ENCODE results near the gene PLPPR1. TPM values are rescaled to one million over a fixed set of nuclear protein-coding genes. Genes with fewer than 3 reads are reported as not detected.

Gene PLPPR1
- total and polyA plus RNA-seq, 5 donors: not detected

GRCh38 chr9:101083448-101084202 is 55.1 kb downstream of the PLPPR1 start:
- no peak overlapping the region for H3K4me3 ChIP-seq (ENCODE audit: low read length)
- no peaks in the 10 kb centered on the region for H3K27me3 ChIP-seq (ENCODE audit: control insufficient read depth, insufficient read depth)
- no peak overlapping the region for H3K27ac ChIP-seq (ENCODE audit: low read length)
- 93% methylated on average over 5 of the region's 5 CpGs for WGBS
- DNase-seq (no peak), ATAC-seq (no peak)
- H3K9me3 ChIP-seq (ENCODE audit: control insufficient read depth, low read length): no peaks in the 10 kb centered on the region
- intact Hi-C loops (cut with DNase I): no loop called here
- no peaks in the 10 kb centered on the region for H3K4me1 ChIP-seq (ENCODE audit: control insufficient read depth, insufficient read depth, low read length)

- H3K27me3 ChIP-seq (ENCODE audit: control insufficient read depth, insufficient read depth): no peaks in the 10 kb centered on the region
- ATAC-seq (no peak), DNase-seq (no peak)
- WGBS: 67% methylated on average over 3 of the region's 3 CpGs
- intact Hi-C loops (cut with DNase I): no loop called here
- no peak overlapping the region for H3K4me3 ChIP-seq (ENCODE audit: low read length)
- no peak overlapping the region for H3K27ac ChIP-seq (ENCODE audit: low read length)
- no peaks in the 10 kb centered on the region for H3K9me3 ChIP-seq (ENCODE audit: control insufficient read depth, low read length)
- no peaks in the 10 kb centered on the region for H3K4me1 ChIP-seq (ENCODE audit: control insufficient read depth, insufficient read depth, low read length)
Observed at GRCh38 chr9:101087426-101087825, 58.9 kb downstream of the PLPPR1 start.

- 72% methylated on average over 1 of the region's 1 CpG for WGBS
- Histone ChIP-seq H3K4me1 (ENCODE audit: control insufficient read depth, insufficient read depth, low read length) (no peaks in the 10 kb centered on the region), H3K27me3 (ENCODE audit: control insufficient read depth, insufficient read depth) (no peaks in the 10 kb centered on the region), H3K9me3 (ENCODE audit: control insufficient read depth, low read length) (no peaks in the 10 kb centered on the region), H3K4me3 (ENCODE audit: low read length) (no peak overlapping the region), H3K27ac (ENCODE audit: low read length) (no peak overlapping the region)
- DNase-seq (no peak), ATAC-seq (no peak)
- intact Hi-C loops (cut with DNase I): no loop called here
Observed at GRCh38 chr9:101092922-101093321, 64.4 kb downstream of the PLPPR1 start.

GRCh38 chr9:101093620-101094019 is 65.1 kb downstream of the PLPPR1 start:
- no peaks in the 10 kb centered on the region for H3K4me1 ChIP-seq (ENCODE audit: control insufficient read depth, insufficient read depth, low read length)
- intact Hi-C loops (cut with DNase I): no loop called here
- no peak overlapping the region for H3K4me3 ChIP-seq (ENCODE audit: low read length)
- H3K9me3 ChIP-seq (ENCODE audit: control insufficient read depth, low read length): no peaks in the 10 kb centered on the region
- no peak for DNase-seq
- no peak for ATAC-seq
- no peak overlapping the region for H3K27ac ChIP-seq (ENCODE audit: low read length)
- no peaks in the 10 kb centered on the region for H3K27me3 ChIP-seq (ENCODE audit: control insufficient read depth, insufficient read depth)

- H3K9me3 ChIP-seq (ENCODE audit: control insufficient read depth, low read length): no peaks in the 10 kb centered on the region
- intact Hi-C loops (cut with DNase I): no loop called here
- no peak overlapping the region for H3K4me3 ChIP-seq (ENCODE audit: low read length)
- no peak for ATAC-seq
- H3K27ac ChIP-seq (ENCODE audit: low read length): no peak overlapping the region
- no peak for DNase-seq
- no peaks in the 10 kb centered on the region for H3K4me1 ChIP-seq (ENCODE audit: control insufficient read depth, insufficient read depth, low read length)
- no peaks in the 10 kb centered on the region for H3K27me3 ChIP-seq (ENCODE audit: control insufficient read depth, insufficient read depth)
- 67% methylated on average over 1 of the region's 1 CpG for WGBS
Observed at GRCh38 chr9:101094686-101095085, 66.2 kb downstream of the PLPPR1 start.

GRCh38 chr9:101097210-101097609 is 68.7 kb downstream of the PLPPR1 start:
- ATAC-seq (no peak), DNase-seq (no peak)
- Histone ChIP-seq H3K27me3 (ENCODE audit: control insufficient read depth, insufficient read depth) (no peaks in the 10 kb centered on the region), H3K4me1 (ENCODE audit: control insufficient read depth, insufficient read depth, low read length) (no peaks in the 10 kb centered on the region), H3K4me3 (ENCODE audit: low read length) (no peak overlapping the region), H3K9me3 (ENCODE audit: control insufficient read depth, low read length) (no peaks in the 10 kb centered on the region), H3K27ac (ENCODE audit: low read length) (no peak overlapping the region)
- 0% methylated on average over 1 of the region's 1 CpG for WGBS
- intact Hi-C loops (cut with DNase I): no loop called here

GRCh38 chr9:101098392-101098791 is 69.9 kb downstream of the PLPPR1 start:
- H3K4me1 ChIP-seq (ENCODE audit: control insufficient read depth, insufficient read depth, low read length): no peaks in the 10 kb centered on the region
- intact Hi-C loops (cut with DNase I): no loop called here
- H3K9me3 ChIP-seq (ENCODE audit: control insufficient read depth, low read length): no peaks in the 10 kb centered on the region
- ATAC-seq: no peak
- no peak for DNase-seq
- no peaks in the 10 kb centered on the region for H3K27me3 ChIP-seq (ENCODE audit: control insufficient read depth, insufficient read depth)
- H3K27ac ChIP-seq (ENCODE audit: low read length): no peak overlapping the region
- H3K4me3 ChIP-seq (ENCODE audit: low read length): no peak overlapping the region

- DNase-seq: no peak
- Histone ChIP-seq H3K27ac (ENCODE audit: low read length) (no peak overlapping the region), H3K27me3 (ENCODE audit: control insufficient read depth, insufficient read depth) (no peaks in the 10 kb centered on the region), H3K9me3 (ENCODE audit: control insufficient read depth, low read length) (no peaks in the 10 kb centered on the region), H3K4me1 (ENCODE audit: control insufficient read depth, insufficient read depth, low read length) (no peaks in the 10 kb centered on the region), H3K4me3 (ENCODE audit: low read length) (no peak overlapping the region)
- 61% methylated on average over 2 of the region's 2 CpGs for WGBS
- ATAC-seq: no peak
- intact Hi-C loops (cut with DNase I): no loop called here
Observed at GRCh38 chr9:101114317-101114716, 85.8 kb downstream of the PLPPR1 start.

- Histone ChIP-seq H3K9me3 (ENCODE audit: control insufficient read depth, low read length) (no peaks in the 10 kb centered on the region), H3K27me3 (ENCODE audit: control insufficient read depth, insufficient read depth) (no peaks in the 10 kb centered on the region), H3K4me3 (ENCODE audit: low read length) (no peak overlapping the region), H3K4me1 (ENCODE audit: control insufficient read depth, insufficient read depth, low read length) (no peaks in the 10 kb centered on the region), H3K27ac (ENCODE audit: low read length) (no peak overlapping the region)
- intact Hi-C loops (cut with DNase I): loop anchor here in 3 of 4 donors (5.0 kb wide), 2 partner anchors 117 to 122 kb away; no protein-coding TSS in a partner anchor
- WGBS: 56% methylated on average over 4 of the region's 4 CpGs
- ATAC-seq (no peak), DNase-seq (no peak)
Observed at GRCh38 chr9:101115102-101115501, 86.6 kb downstream of the PLPPR1 start.

- H3K4me1 ChIP-seq (ENCODE audit: control insufficient read depth, insufficient read depth, low read length): no peaks in the 10 kb centered on the region
- no peak for ATAC-seq
- DNase-seq: no peak
- intact Hi-C loops (cut with DNase I): loop anchor here in 3 of 4 donors (5.0 kb wide), 2 partner anchors 115 to 120 kb away; no protein-coding TSS in a partner anchor
- no peak overlapping the region for H3K4me3 ChIP-seq (ENCODE audit: low read length)
- no peaks in the 10 kb centered on the region for H3K9me3 ChIP-seq (ENCODE audit: control insufficient read depth, low read length)
- no peaks in the 10 kb centered on the region for H3K27me3 ChIP-seq (ENCODE audit: control insufficient read depth, insufficient read depth)
- 5% methylated on average over 1 of the region's 1 CpG for WGBS
- no peak overlapping the region for H3K27ac ChIP-seq (ENCODE audit: low read length)
Observed at GRCh38 chr9:101117161-101117560, 88.6 kb downstream of the PLPPR1 start.

GRCh38 chr9:101119206-101119819 is 90.8 kb downstream of the PLPPR1 start:
- H3K27ac ChIP-seq (ENCODE audit: low read length): no peak overlapping the region
- WGBS: 35% methylated on average over 3 of the region's 3 CpGs
- no peaks in the 10 kb centered on the region for H3K9me3 ChIP-seq (ENCODE audit: control insufficient read depth, low read length)
- ATAC-seq: peak; percentile 59 to 70
- H3K4me1 ChIP-seq (ENCODE audit: control insufficient read depth, insufficient read depth, low read length): no peaks in the 10 kb centered on the region
- no peak overlapping the region for H3K4me3 ChIP-seq (ENCODE audit: low read length)
- intact Hi-C loops (cut with DNase I): loop anchor here in 3 of 4 donors (5.0 kb wide), 2 partner anchors 113 to 118 kb away; no protein-coding TSS in a partner anchor
- DNase-seq: peak in 2 of 3 donors; percentile 55 to 56
- no peaks in the 10 kb centered on the region for H3K27me3 ChIP-seq (ENCODE audit: control insufficient read depth, insufficient read depth)

Data from right cardiac atrium (tissue), 5 donors.